ENCODE results near the gene DCPS.
A peak's percentile ranks its signal among the peaks of the same experiment; 100 is the strongest.
"Not testable (repeated sequence)": the region's sequence is repeated elsewhere in the genome, so short reads cannot be mapped to it uniquely, and the experiment has no call there.

The DCPS gene

GRCh38 chr11:126290887-126291286, 13.0 kb upstream of the DCPS start:
- DNase-seq: no peak

- no peak for DNase-seq
Measured at GRCh38 chr11:126293726-126294125, 10.1 kb upstream of the DCPS start.

DNA sequence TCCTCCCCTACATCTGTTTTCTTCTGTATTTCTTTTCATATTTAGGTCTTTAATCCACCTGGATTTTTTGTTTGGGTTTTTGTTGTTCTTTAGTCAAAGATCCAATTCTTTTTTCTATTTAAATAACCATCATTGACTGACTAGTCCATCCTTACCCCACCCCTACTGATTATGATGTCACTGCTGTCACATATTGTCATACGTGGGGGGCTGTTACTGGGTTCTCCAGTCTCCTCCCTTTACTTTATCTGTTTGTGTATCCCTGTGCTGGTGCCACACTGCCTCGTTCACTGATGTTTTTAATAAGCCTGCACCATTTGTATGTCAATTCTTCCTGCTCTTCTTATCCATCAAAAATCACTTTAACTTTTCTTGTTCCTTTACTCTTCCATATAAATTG, 6.9 kb upstream of the DCPS start:
- DNase-seq: no peak

GRCh38 chr11:126304457-126305075, 706 bp downstream of the DCPS start:
- peak; percentile 43 for DNase-seq

GRCh38 chr11:126305699-126306098, 1.8 kb downstream of the DCPS start:
- no peak for DNase-seq

- no peak for DNase-seq
Measured at GRCh38 chr11:126307706-126308105, 3.8 kb downstream of the DCPS start.

DNA sequence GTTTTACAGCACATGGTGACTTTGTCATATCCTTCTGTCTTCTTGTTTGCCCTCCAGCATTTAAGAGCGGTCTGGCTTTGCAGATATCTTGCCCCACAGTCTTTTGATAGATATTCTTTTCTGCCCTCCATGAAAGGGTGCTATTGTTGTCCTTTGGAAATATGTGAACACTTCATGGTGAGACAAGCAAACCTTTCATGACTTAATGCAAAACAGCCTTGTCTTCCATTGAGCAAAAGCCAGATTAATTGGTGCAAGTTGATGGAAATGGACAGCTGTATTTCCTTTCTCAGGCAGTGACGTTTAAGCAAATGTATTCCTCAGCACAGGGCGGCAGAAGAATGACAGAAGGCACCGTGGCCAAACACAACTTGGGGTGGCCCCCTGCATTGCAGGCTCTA, 4.4 kb downstream of the DCPS start:
- no peak for DNase-seq

- DNase-seq: not testable (repeated sequence)
Measured at GRCh38 chr11:126308771-126309170, 4.9 kb downstream of the DCPS start.

GRCh38 chr11:126310200-126310991, 6.5 kb downstream of the DCPS start:
- peak; percentile 81 for DNase-seq

DNA sequence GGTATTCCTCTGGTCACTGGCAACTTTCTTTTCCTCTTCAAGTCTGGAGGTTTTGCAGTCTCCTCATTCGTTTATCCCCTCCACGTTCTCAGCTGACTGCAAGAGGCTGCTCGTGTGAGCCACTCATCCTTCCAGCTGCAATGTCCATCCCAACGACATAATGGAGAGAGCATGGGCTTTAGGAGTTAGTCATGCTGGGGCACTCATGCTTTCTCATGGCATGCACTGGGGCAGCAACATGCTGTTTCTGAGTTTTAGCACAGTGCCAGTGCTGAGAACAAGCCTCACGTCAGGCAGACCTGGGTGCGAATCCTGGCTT, 7.1 kb downstream of the DCPS start:
- DNase-seq: no peak

DNA sequence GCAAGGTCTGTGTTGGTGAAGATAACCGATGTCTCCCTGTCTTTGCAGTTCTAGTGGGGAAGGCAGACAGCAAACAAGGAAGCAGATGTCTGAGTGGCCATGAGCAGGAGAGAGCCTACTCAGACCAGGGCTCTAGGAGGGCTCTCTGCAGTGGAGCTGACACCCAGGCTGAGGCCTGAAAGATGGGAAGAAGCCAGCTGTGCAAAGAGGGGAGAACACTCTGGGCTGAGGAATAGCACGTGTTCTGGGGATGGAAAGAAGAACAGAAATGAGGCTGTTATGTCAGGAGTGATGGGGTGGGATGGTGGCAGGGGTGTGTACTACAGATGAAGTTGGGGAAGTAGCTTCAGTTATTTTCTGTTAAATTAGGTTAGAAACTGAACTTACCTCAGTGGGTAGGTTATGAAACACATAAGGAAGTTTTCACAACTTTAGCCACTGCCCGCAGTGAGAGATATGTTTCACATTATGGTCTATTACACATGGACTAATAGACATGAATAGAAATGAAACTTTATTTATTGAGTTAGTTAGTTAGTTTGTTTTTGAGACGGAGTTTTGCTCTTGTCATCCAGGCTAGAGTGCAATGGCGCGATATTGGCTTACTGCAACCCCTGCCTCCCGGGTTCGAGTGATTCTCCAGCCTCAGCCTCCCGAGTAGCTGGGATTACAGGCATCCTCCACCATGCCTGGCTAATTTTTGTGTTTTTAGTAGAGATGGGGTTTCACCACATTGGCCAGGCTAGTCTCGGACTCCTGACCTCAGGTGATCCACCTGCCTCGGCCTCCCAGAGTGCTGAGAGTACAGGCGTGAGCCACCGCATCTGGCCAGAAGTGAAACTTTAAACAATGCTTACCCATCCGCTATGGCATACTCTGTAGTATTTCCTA, 7.8 kb downstream of the DCPS start:
- DNase-seq: no peak

- no peak for DNase-seq
Measured at GRCh38 chr11:126312961-126313360, 9.1 kb downstream of the DCPS start.

DNA sequence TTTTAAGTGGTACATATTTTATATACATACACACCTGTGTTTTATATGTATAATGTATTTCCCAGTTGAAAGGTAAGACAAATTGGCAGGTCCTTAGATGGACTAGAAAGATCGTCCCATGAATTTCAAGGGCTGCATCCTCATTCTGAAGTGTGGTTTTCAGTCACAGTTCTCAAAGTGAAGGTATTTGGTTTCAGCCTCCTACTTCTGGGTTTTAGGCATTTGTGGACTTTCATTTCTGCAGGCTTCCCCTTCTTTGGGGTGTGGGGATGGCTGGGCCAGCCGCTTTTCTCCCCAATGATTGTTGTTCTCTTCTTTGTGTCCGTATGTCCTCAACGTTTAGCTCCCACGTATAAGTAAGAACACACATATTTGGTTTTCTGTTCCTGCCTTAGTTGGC, 10.0 kb downstream of the DCPS start:
- no peak for DNase-seq

- no peak for DNase-seq
Measured at GRCh38 chr11:126317432-126317755, 13.5 kb downstream of the DCPS start.

GRCh38 chr11:126317756-126318573, 14.1 kb downstream of the DCPS start:
- DNase-seq: no peak

- no peak for DNase-seq
Measured at GRCh38 chr11:126318574-126319373, 14.9 kb downstream of the DCPS start.

GRCh38 chr11:126319374-126319740, 15.5 kb downstream of the DCPS start:
- no peak for DNase-seq

- DNase-seq: no peak
Measured at GRCh38 chr11:126322996-126323395, 19.1 kb downstream of the DCPS start.

DNA sequence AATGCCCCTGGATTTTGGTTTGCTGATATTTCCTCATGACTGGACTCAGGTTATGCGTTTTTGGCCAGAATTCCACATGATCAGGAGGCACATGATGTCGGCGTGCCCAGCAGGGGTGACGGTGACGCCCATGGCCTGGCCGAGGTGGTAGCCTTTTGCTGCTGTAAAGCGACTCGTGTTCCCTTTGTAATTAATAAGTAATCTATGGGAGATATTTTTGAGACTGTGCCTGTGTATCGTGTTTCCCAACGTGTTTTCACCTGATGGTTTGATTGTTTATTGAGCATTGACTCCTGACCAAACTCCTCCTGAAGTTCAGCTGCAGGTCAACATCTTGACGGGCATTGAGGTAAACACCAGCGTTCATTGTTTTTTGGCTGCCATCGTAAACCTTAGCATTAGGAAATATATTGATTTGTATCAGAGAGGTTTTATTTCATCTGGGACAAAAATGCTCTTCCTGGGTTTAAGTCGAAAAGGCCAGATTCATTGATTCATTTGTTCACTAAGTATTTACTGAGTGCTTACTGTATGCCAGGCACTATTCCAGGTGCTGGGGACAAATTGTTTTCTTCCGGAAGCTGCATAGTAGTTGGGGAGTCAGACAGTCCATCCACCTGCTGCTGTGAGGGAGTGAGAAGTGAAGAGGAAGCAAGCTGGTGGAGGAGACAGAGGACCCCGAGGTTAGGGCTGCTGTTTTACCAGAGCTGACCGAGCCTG, 23.6 kb downstream of the DCPS start:
- no peak for DNase-seq

GRCh38 chr11:126328001-126328390, 24.1 kb downstream of the DCPS start:
- DNase-seq: no peak

- DNase-seq: no peak
Measured at GRCh38 chr11:126328444-126328843, 24.6 kb downstream of the DCPS start.

Data from retina (tissue), 1 donor.